GM04503 (cell line): ENCODE measurements around the gene CATSPER2.
"Not testable (repeated sequence)": the region's sequence is repeated elsewhere in the genome, so short reads cannot be mapped to it uniquely, and the experiment has no call there.

Experiments
- DNase-seq: peaks from one replicate; pipeline ENCODE4 v3.0.0-alpha.2; 2012; ENCODE audit warnings: low read depth

CATSPER2 gene

GRCh38 chr15:43648649-43649429, at the start of gene CATSPER2:
CATSPER2 (minus strand) TSS chr15:43648844; CDS start chr15:43648061, 783 bp downstream.
- no peak for DNase-seq

- not testable (repeated sequence) for DNase-seq
Observed at GRCh38 chr15:43693148-43694022, 44.7 kb upstream of the CATSPER2 start, which contains the start of gene CKMT1A. CKMT1A (plus strand) TSS chr15:43693859; CDS start chr15:43694051, 192 bp downstream.

GRCh38 chr15:43692679-43693078, 44.0 kb upstream of the CATSPER2 start:
- not testable (repeated sequence) for DNase-seq

- not testable (repeated sequence) for DNase-seq
Observed at GRCh38 chr15:43689604-43690301, 41.1 kb upstream of the CATSPER2 start.

GRCh38 chr15:43674175-43674574, 25.5 kb upstream of the CATSPER2 start:
- DNase-seq, result not testable (repeated sequence)

GRCh38 chr15:43666177-43666576, 17.5 kb upstream of the CATSPER2 start:
- not testable (repeated sequence) for DNase-seq

- DNase-seq, result not testable (repeated sequence)
Observed at GRCh38 chr15:43663333-43663732, 14.7 kb upstream of the CATSPER2 start.

- not testable (repeated sequence) for DNase-seq
Observed at GRCh38 chr15:43662293-43662692, 13.6 kb upstream of the CATSPER2 start.

- DNase-seq, result not testable (repeated sequence)
Observed at GRCh38 chr15:43659727-43660126, 11.1 kb upstream of the CATSPER2 start.

- DNase-seq, result not testable (repeated sequence)
Observed at GRCh38 chr15:43649430-43649926, 834 bp upstream of the CATSPER2 start.

GRCh38 chr15:43638464-43639204, 10.0 kb downstream of the CATSPER2 start:
- DNase-seq, result not testable (repeated sequence)

- DNase-seq, result not testable (repeated sequence)
Observed at GRCh38 chr15:43626937-43627336, 21.7 kb downstream of the CATSPER2 start.

GRCh38 chr15:43625106-43625505, 23.5 kb downstream of the CATSPER2 start:
- DNase-seq, result peak; percentile 3

- not testable (repeated sequence) for DNase-seq
Observed at GRCh38 chr15:43622068-43622799, 26.4 kb downstream of the CATSPER2 start.

GRCh38 chr15:43618700-43619099, 29.9 kb downstream of the CATSPER2 start, which contains the start of gene STRC:
STRC (minus strand) TSS chr15:43618800; CDS start chr15:43618722, 78 bp downstream.
- DNase-seq, result not testable (repeated sequence)

- DNase-seq, result not testable (repeated sequence)
Observed at GRCh38 chr15:43617750-43618149, 30.9 kb downstream of the CATSPER2 start.

GRCh38 chr15:43602233-43602632, 46.4 kb downstream of the CATSPER2 start:
- DNase-seq, result not testable (repeated sequence)

- DNase-seq, result not testable (repeated sequence)
Observed at GRCh38 chr15:43600200-43600599, 48.4 kb downstream of the CATSPER2 start.

- not testable (repeated sequence) for DNase-seq
Observed at GRCh38 chr15:43599131-43599530, 49.5 kb downstream of the CATSPER2 start.
